GM10266 (cell line): ENCODE measurements around the gene RILPL1.
"Not testable (repeated sequence)": the region's sequence is repeated elsewhere in the genome, so short reads cannot be mapped to it uniquely, and the experiment has no call there.

Source experiments
- DNase-seq: peaks from one replicate; pipeline ENCODE4 v3.0.0; 2012; ENCODE audit errors: extremely low spot score
- CTCF ChIP-seq: IDR thresholded peaks from 2 replicates; pipeline ENCODE4 v1.5.1; 2012; ENCODE audit warnings: mild to moderate bottlenecking, low read depth; ENCODE audit not compliant: control insufficient read depth, insufficient read depth; ENCODE audit errors: missing control alignments

Gene RILPL1

GRCh38 chr12:123533672-123534643, at the start of gene RILPL1:
RILPL1 (minus strand) TSS chr12:123533719; CDS start chr12:123533482, 237 bp downstream.
- DNase-seq, result peak; percentile 86
- peak; percentile 58 for TF ChIP-seq CTCF

GRCh38 chr12:123580772-123581171, 47.3 kb upstream of the RILPL1 start:
- TF ChIP-seq CTCF, result no peak
- no peak for DNase-seq

GRCh38 chr12:123578829-123579228, 45.3 kb upstream of the RILPL1 start:
- not testable (repeated sequence) for DNase-seq

- no peak for TF ChIP-seq CTCF
Measured at GRCh38 chr12:123578243-123578642, 44.7 kb upstream of the RILPL1 start.

GRCh38 chr12:123576611-123577010, 43.1 kb upstream of the RILPL1 start:
- DNase-seq, result no peak
- TF ChIP-seq CTCF, result no peak

More at GRCh38 chr12:123578243-123578642, 44.7 kb upstream of the RILPL1 start:
- DNase-seq, result no peak

- DNase-seq, result no peak
- no peak for TF ChIP-seq CTCF
Measured at GRCh38 chr12:123573870-123574269, 40.4 kb upstream of the RILPL1 start.

- DNase-seq, result no peak
- no peak for TF ChIP-seq CTCF
Measured at GRCh38 chr12:123572391-123572790, 38.9 kb upstream of the RILPL1 start.
